ENCODE data around the gene LILRA5. TPM values are rescaled to one million over a fixed set of nuclear protein-coding genes. Genes with fewer than 3 reads are reported as not detected.
A peak's percentile ranks its signal among the peaks of the same experiment; 100 is the strongest.

The LILRA5 gene
- total and polyA plus RNA-seq, 10 of the 15 experiments (the other 5 are each of a cell fraction or from before 2014, with no cell fraction given), result 0.05 to 1.2 (median 0.36) TPM; not detected in 4

DNA sequence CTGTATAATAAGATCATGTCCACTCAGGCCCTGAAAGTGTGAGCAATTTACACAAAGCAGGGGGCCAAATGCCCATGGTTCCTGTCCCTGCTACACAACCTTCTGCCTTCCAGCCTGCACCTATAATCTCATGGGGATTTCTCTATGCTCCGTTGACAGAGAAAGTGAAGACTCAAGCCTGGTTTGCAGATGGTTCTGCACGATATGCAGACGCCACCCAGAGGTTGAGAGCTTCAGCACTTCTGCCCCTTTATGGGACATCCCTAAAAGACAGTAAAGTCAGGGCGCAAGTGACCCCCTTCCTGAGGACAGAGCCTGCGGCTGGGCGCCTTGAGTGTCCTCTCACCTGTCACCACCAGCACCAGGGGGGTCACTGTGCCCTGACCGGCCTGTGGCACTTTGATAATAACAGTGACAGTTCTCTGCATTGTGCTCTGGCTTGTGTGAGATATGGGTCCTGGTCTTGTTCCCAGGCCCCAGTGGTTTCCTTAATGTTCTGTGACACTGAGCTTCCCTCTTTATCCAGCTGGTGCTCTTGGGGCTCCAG lies 15.1 kb downstream of the LILRA5 start (continued):
- TF ChIP-seq TBL1XR1 (IDR thresholded peaks at IDR 0.05; ENCODE audit: low read depth, low read length), result no peak
- TF ChIP-seq, protein P1, sequence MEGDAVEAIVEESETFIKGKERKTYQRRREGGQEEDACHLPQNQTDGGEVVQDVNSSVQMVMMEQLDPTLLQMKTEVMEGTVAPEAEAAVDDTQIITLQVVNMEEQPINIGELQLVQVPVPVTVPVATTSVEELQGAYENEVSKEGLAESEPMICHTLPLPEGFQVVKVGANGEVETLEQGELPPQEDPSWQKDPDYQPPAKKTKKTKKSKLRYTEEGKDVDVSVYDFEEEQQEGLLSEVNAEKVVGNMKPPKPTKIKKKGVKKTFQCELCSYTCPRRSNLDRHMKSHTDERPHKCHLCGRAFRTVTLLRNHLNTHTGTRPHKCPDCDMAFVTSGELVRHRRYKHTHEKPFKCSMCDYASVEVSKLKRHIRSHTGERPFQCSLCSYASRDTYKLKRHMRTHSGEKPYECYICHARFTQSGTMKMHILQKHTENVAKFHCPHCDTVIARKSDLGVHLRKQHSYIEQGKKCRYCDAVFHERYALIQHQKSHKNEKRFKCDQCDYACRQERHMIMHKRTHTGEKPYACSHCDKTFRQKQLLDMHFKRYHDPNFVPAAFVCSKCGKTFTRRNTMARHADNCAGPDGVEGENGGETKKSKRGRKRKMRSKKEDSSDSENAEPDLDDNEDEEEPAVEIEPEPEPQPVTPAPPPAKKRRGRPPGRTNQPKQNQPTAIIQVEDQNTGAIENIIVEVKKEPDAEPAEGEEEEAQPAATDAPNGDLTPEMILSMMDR (IDR thresholded peaks at IDR 0.05 in 2 of 3, conservative IDR thresholded peaks at IDR 0.05 in 1 of 3; ENCODE audit: control insufficient read depth in 2 of 3, extremely low read depth in 1 of 3, insufficient read depth in 1 of 3, low read depth in 3 of 3, low read length in 3 of 3), result peak in 2 of 3 experiments; percentile 12 to 31; a peak in 4 of 6 replicates
- TF ChIP-seq NR2C2 (IDR thresholded peaks at IDR 0.05; ENCODE audit: borderline replicate concordance, control insufficient read depth, insufficient read length, low read depth), result no peak
- no peak for TF ChIP-seq SMAD1 (IDR thresholded peaks at IDR 0.05; ENCODE audit: low read depth, partially characterized antibody)
- TF ChIP-seq, protein P2, sequence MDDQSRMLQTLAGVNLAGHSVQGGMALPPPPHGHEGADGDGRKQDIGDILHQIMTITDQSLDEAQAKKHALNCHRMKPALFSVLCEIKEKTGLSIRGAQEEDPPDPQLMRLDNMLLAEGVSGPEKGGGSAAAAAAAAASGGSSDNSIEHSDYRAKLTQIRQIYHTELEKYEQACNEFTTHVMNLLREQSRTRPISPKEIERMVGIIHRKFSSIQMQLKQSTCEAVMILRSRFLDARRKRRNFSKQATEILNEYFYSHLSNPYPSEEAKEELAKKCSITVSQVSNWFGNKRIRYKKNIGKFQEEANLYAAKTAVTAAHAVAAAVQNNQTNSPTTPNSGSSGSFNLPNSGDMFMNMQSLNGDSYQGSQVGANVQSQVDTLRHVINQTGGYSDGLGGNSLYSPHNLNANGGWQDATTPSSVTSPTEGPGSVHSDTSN (IDR thresholded peaks at IDR 0.05; ENCODE audit: insufficient replicate concordance, low read depth, low read length), result no peak
- TF ChIP-seq SP1 (IDR thresholded peaks at IDR 0.05; ENCODE audit: low read depth, low read length), result no peak
- TF ChIP-seq NBN (IDR thresholded peaks at IDR 0.05), result no peak
- no peak for TF ChIP-seq SUZ12 (IDR thresholded peaks at IDR 0.05; ENCODE audit: unreplicated experiment)
- TF ChIP-seq STAT3 (IDR thresholded peaks at IDR 0.05; ENCODE audit: low read depth, low read length), result no peak

DNA sequence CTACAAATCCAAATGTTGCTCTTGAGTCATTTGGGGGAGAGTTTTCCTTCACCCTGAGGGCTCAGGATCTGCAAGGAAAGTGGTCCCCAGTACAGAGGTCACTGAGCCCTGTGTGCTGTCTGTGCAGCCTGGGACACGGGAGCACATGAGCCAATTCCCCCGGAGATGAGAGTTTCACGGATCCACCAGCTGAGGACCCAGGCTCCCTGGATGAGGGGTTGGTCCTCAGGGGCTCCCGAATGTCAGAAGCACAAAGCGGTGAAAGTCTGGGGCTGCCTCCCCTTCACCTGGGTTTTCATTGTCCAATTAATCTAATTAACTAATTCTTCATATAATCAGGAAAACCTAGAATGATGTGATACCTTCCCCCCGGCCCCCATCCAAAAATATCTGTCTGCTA lies 18.4 kb downstream of the LILRA5 start:
- H3K9ac ChIP-seq (ENCODE audit: control insufficient read depth, insufficient read depth, low read length), result no peak overlapping the region
- TF ChIP-seq PML (IDR thresholded peaks at IDR 0.05; ENCODE audit: low read length) (no peak), YBX1 (IDR thresholded peaks at IDR 0.05) (no peak), RELB (IDR thresholded peaks at IDR 0.05; ENCODE audit: low read depth) (no peak), RCOR1 (conservative IDR thresholded peaks at IDR 0.05; ENCODE audit: low read depth, low read length) (no peak), STAT1 (conservative IDR thresholded peaks at IDR 0.05) (no peak), BCL11A (IDR thresholded peaks at IDR 0.05; ENCODE audit: low read depth, low read length) (no peak), ATF7 (IDR thresholded peaks at IDR 0.05; ENCODE audit: low read depth) (no peak), MYB (IDR thresholded peaks at IDR 0.05; ENCODE audit: borderline replicate concordance, low read depth, low read length) (no peak), CBX3 (IDR thresholded peaks at IDR 0.05; ENCODE audit: borderline replicate concordance, low read depth) (no peak)
- TF ChIP-seq, protein P3, sequence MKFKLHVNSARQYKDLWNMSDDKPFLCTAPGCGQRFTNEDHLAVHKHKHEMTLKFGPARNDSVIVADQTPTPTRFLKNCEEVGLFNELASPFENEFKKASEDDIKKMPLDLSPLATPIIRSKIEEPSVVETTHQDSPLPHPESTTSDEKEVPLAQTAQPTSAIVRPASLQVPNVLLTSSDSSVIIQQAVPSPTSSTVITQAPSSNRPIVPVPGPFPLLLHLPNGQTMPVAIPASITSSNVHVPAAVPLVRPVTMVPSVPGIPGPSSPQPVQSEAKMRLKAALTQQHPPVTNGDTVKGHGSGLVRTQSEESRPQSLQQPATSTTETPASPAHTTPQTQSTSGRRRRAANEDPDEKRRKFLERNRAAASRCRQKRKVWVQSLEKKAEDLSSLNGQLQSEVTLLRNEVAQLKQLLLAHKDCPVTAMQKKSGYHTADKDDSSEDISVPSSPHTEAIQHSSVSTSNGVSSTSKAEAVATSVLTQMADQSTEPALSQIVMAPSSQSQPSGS (IDR thresholded peaks at IDR 0.05; ENCODE audit: low read length), result no peak
- DNase-seq (ENCODE audit: low read depth, low spot score), result no peak
- peaks cover 0 to 4% of the 10 kb centered on the region in 2 experiments; a peak in 2 of 4 replicates for H3K27me3 ChIP-seq (replicated peaks in 1 of 2; ENCODE audit: control insufficient read depth in 2 of 2, insufficient read depth in 2 of 2, low read length in 1 of 2)
- H3K27ac ChIP-seq (ENCODE audit: control insufficient read depth, insufficient read depth), result no peak overlapping the region
- H3K4me1 ChIP-seq (ENCODE audit: control insufficient read depth, insufficient read depth, low read length), result no peaks in the 10 kb centered on the region
- ChIA-PET RAD21 (ENCODE audit: unreplicated experiment) (no interaction called here), CTCF (interaction anchor here (0.6 kb wide), 1 partner anchor 21 kb away, joined by 3 read pairs; no protein-coding TSS in a partner anchor), POLR2A (no interaction called here), SMC1A (ENCODE audit: uncharacterized antibody, unreplicated experiment) (no interaction called here)
- FAIRE-seq, result no peak
- no peaks in the 10 kb centered on the region for H3K9me3 ChIP-seq (replicated peaks; ENCODE audit: control insufficient read depth, insufficient read depth, low read length)
- H4K20me1 ChIP-seq (ENCODE audit: control insufficient read depth, insufficient read depth), result no peaks in the 10 kb centered on the region
- H3K4me3 ChIP-seq, result no peak overlapping the region
- in situ Hi-C loops (cut with MboI), result no loop called here
- no peak overlapping the region for H3K4me2 ChIP-seq (ENCODE audit: control insufficient read depth, insufficient read depth)
- intact Hi-C loops (cut with micrococcal nuclease; ENCODE audit: unreplicated experiment), result no loop called here
- no peaks in the 10 kb centered on the region for H3K36me3 ChIP-seq (ENCODE audit: control insufficient read depth in 2 of 2, insufficient read depth in 2 of 2, low read length in 1 of 2)
- 26% methylated on average over 6 of the region's 6 CpGs for WGBS (ENCODE audit: insufficient coverage, insufficient replicate concordance, low lambda C conversion rate, missing lambda C conversion rate)
- H3K79me2 ChIP-seq (ENCODE audit: control insufficient read depth, insufficient read depth, low read length), result no peaks in the 10 kb centered on the region
- ATAC-seq, result no peak
- no peak overlapping the region for H2AFZ ChIP-seq (ENCODE audit: control insufficient read depth, low read depth, low read length)
- BruUV-seq (replicated peaks), result no TSS peak
